HepG2 (cell line): ENCODE data around the gene GREM1. TPM values are rescaled to one million over a fixed set of nuclear protein-coding genes. Genes with fewer than 3 reads are reported as not detected.

Source experiments
- ATAC-seq: fragments of 200-7000 bp; cut with Tn5 transposase; 3 replicates; pipeline ENCODE4 v1.9.1; 2020; ENCODE audit warnings: mild to moderate bottlenecking, moderate library complexity
- BruUV-seq: library from RNA; stranded (reverse); fragments of 400-500 nt; replicated peaks from 2 replicates; lab custom pipeline; 2021; lab: Mats Ljungman, UMichigan
- CTCF ChIA-PET: fragments of 300-600 bp; formaldehyde crosslinking; extraction: SDS; loops from one replicate; lab custom pipeline; 2021; ENCODE audit warnings: low total read pairs, inconsistent platforms, low intra/inter-chr PET ratio; lab: Yijun Ruan, JAX
- POLR2A ChIA-PET: fragments of 350-600 bp; sonication (Branson Sonifier 250); formaldehyde crosslinking; loops from one replicate; lab custom pipeline; 2020; ENCODE audit warnings: antibody characterized with exemption, inconsistent platforms; lab: Yijun Ruan, JAX
- DNase-seq: peaks from one replicate; pipeline ENCODE4 v3.0.0-alpha.2; 2015; ENCODE audit warnings: low spot score
- FAIRE-seq: peaks from 3 replicates; lab custom pipeline; 2011; peaks lifted over from hg19 to GRCh38; lab: Jason Lieb, UNC
- H2AFZ ChIP-seq: one replicate; pipeline ENCODE4 v1.6.1; 2011; ENCODE audit warnings: low read length, inconsistent platforms
- H3K27ac ChIP-seq: fragments of 300-600 bp; 3 replicates; pipeline ENCODE4 v1.8.0; 2011; ENCODE audit warnings: mixed run types, mild to moderate bottlenecking, mixed read lengths, low read length, inconsistent platforms; ENCODE audit not compliant: insufficient read depth; ENCODE audit errors: extremely low read length
- H3K27me3 ChIP-seq, 2 experiments: fragments of 200-600 bp in 1 of 2; 2 replicates in 1 of 2; 3 replicates in 1 of 2; pipeline versions ENCODE4 v1.6.0 to v1.8.0; 2011; ENCODE audit warnings: low read length in 2 of 2, mild to moderate bottlenecking in 2 of 2, moderate library complexity in 2 of 2, inconsistent platforms in 1 of 2; ENCODE audit not compliant: insufficient read depth in 2 of 2, control insufficient read depth in 1 of 2
- H3K36me3 ChIP-seq, 2 experiments: fragments of 200-600 bp in 1 of 2; replicated peaks in 1 of 2; 2 replicates in 1 of 2; 3 replicates in 1 of 2; pipeline versions ENCODE4 v1.5.1 to v1.8.0; 2011; ENCODE audit warnings: low read length in 2 of 2, inconsistent platforms in 1 of 2; ENCODE audit not compliant: insufficient read depth in 2 of 2, control insufficient read depth in 1 of 2
- H3K4me1 ChIP-seq: 2 replicates; pipeline ENCODE4 v1.5.1; 2012; ENCODE audit warnings: low read length, inconsistent platforms; ENCODE audit not compliant: insufficient read depth
- H3K4me2 ChIP-seq: 2 replicates; pipeline ENCODE4 v1.6.0; 2011; ENCODE audit warnings: low read depth, low read length, inconsistent platforms
- H3K4me3 ChIP-seq, 3 experiments: fragments of 200-600 bp in 1 of 3; sonication (generic), shearing (Covaris generic) in 1 of 3; replicated peaks in 1 of 3; 2 replicates each; pipeline ENCODE4 v1.5.1; 2011 to 2016; ENCODE audit warnings: low read length in 3 of 3, inconsistent platforms in 2 of 3, low read depth in 2 of 3, mild to moderate bottlenecking in 2 of 3, control low read depth in 1 of 3, mixed read lengths in 1 of 3; ENCODE audit not compliant: insufficient read depth in 1 of 3
- H3K79me2 ChIP-seq: one replicate; pipeline ENCODE4 v1.6.1; 2011; ENCODE audit warnings: low read length, inconsistent platforms; ENCODE audit not compliant: insufficient read depth
- H3K9ac ChIP-seq: 2 replicates; pipeline ENCODE4 v1.6.0; 2011; ENCODE audit warnings: mild to moderate bottlenecking, low read depth, low read length, inconsistent platforms; ENCODE audit not compliant: insufficient read depth
- H3K9me3 ChIP-seq: 2 replicates; pipeline ENCODE4 v1.5.1; 2012; ENCODE audit warnings: mild to moderate bottlenecking, low read length
- H4K20me1 ChIP-seq: 2 replicates; pipeline ENCODE4 v1.6.0; 2011; ENCODE audit warnings: inconsistent platforms, mild to moderate bottlenecking, low read length, moderate library complexity; ENCODE audit not compliant: insufficient read depth
- HOXA9 ChIP-seq: sonication (generic); formaldehyde crosslinking; IDR thresholded peaks from 2 replicates; pipeline ENCODE4 v1.8.1; 2022; ENCODE audit warnings: missing genetic modification reagents, mild to moderate bottlenecking, moderate library complexity, borderline replicate concordance
- ISL2 ChIP-seq: sonication (generic); formaldehyde crosslinking; IDR thresholded peaks from 2 replicates; pipeline ENCODE4 v1.5.0; 2020; ENCODE audit warnings: missing genetic modification reagents
- JARID2 ChIP-seq: sonication (generic); formaldehyde crosslinking; IDR thresholded peaks from 2 replicates; pipeline ENCODE4 v1.8.1; 2023; ENCODE audit warnings: missing genetic modification reagents, inconsistent platforms; ENCODE audit not compliant: insufficient replicate concordance
- SNAPC5 ChIP-seq: sonication (generic); formaldehyde crosslinking; IDR thresholded peaks from 2 replicates; pipeline ENCODE4 v1.8.1; 2023; ENCODE audit warnings: mild to moderate bottlenecking, missing genetic modification reagents, borderline replicate concordance
- TCF7 ChIP-seq: sonication (generic); IDR thresholded peaks from 2 replicates; pipeline ENCODE4 v1.6.1; 2016; ENCODE audit warnings: antibody characterized with exemption, low read depth
- ZBTB40 ChIP-seq, 2 experiments: fragments of 450-650 bp in 1 of 2; sonication (generic) in 1 of 2; formaldehyde crosslinking in 1 of 2; IDR thresholded peaks; 2 replicates each; pipeline versions ENCODE4 v1.6.1 to v1.8.0; 2016 to 2022; ENCODE audit warnings: antibody characterized with exemption in 1 of 2, mild to moderate bottlenecking in 1 of 2, missing genetic modification reagents in 1 of 2
- ZNF260 ChIP-seq: sonication (generic); formaldehyde crosslinking; IDR thresholded peaks from 2 replicates; pipeline ENCODE4 v1.4.0; 2020; ENCODE audit warnings: missing genetic modification reagents, low read depth, mild to moderate bottlenecking, borderline replicate concordance
- ZSCAN9 ChIP-seq: IDR thresholded peaks from 2 replicates; pipeline ENCODE4 v1.6.1; 2016; ENCODE audit warnings: borderline replicate concordance
- WGBS: methylation state at CpG from one replicate; pipeline ENCODE4 v1.1.6; 2017; ENCODE audit warnings: low lambda C conversion rate; 5-methylcytosine and 5-hydroxymethylcytosine counted together
- in situ Hi-C: cut with HindIII; loops from 2 replicates; pipeline ENCODE4 v1.10.0; 2017; ENCODE audit warnings: low pct_unique_long_range_greater_than_20kb; ENCODE audit not compliant: extremely low pct_ligation_motif_present
- intact Hi-C: fragments of 100-400 bp; cut with micrococcal nuclease; formaldehyde crosslinking; loops from one replicate; pipeline ENCODE4 v1.10.0; 2022; ENCODE audit not compliant: unreplicated experiment
- polyA plus RNA-seq, 8 experiments: library from polyadenylated mRNA; depleted of rRNA in 3 of 8; stranded (reverse) in 7 of 8; unstranded in 1 of 8; fragments of >200 nt; fragmentation: Illumina TruSeq in 4 of 8; extraction: Trizol in 4 of 8; gene quantifications; 2 replicates each; pipeline versions ENCODE4 v1.2.1 to v1.2.3, GENCODE V29; 2011 to 2016; ENCODE audit warnings: low read depth in 4 of 8, missing spikeins in 1 of 8, mixed read lengths in 1 of 8; ENCODE audit not compliant: insufficient read depth in 1 of 8
- total RNA-seq, 5 experiments: library from RNA; depleted of rRNA; stranded (reverse); fragments of >200 nt; fragmentation: Illumina TruSeq; extraction: Trizol; gene quantifications; 2 replicates each; pipeline ENCODE4 v1.2.3, GENCODE V29; 2016; ENCODE audit warnings: low read depth in 1 of 5

Gene GREM1
- total and polyA plus RNA-seq, 2 of the 13 experiments (the other 11 are each of a cell fraction or from before 2014, with no cell fraction given), result 0.02 to 0.08 TPM

DNA sequence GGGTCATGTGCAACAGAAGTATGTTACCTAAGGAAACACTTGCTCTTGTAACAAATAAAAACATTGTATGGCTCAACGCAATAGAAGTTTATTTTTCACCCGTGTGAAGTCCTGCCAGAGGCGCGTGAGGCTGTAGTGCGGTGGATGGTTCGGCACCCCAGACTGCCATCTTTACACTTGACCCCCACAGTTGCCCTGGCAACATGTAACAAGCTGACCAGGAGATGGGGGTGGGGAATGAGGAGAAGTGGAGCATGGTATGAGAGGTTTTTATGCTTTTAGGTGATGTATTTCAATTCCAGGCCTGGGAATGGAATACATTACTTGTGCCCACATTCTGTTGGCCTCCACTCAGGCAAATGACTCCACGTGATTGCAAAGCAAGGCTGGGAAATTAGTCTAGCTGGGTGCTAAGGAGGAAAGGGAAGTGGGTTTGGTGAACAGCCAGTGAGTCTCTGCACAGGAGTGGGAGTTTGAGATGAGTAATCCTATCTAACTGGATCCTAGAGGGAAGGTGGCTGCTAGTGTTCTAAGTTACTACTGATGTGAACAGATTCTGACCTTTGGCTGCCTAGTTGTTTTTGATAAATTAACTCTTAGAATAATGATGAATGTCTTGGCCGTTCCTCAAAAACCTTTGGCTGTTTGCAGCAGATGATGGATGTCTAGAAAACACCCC lies 33.8 kb upstream of the GREM1 start:
- CTCF ChIA-PET, result no interaction called here
- no peak for FAIRE-seq
- Histone ChIP-seq H3K27me3 (no peaks in the 10 kb centered on the region), H3K4me2 (no peak overlapping the region), H3K36me3 (no peaks in the 10 kb centered on the region), H3K27ac (no peak overlapping the region), H3K79me2 (no peaks in the 10 kb centered on the region), H4K20me1 (no peaks in the 10 kb centered on the region), H3K4me1 (peaks cover 28% of the 10 kb centered on the region), H3K9me3 (no peaks in the 10 kb centered on the region), H2AFZ (no peak overlapping the region), H3K9ac (no peak overlapping the region), H3K4me3 (no peak overlapping the region)
- ATAC-seq, result no peak
- DNase-seq, result no peak
- POLR2A ChIA-PET, result no interaction called here
- in situ Hi-C loops, result no loop called here
- TF ChIP-seq HOXA9 (CRISPR knock-in tag), result no peak
- TF ChIP-seq ZNF260 (CRISPR knock-in tag), result no peak
- TF ChIP-seq JARID2 (CRISPR knock-in tag), result no peak
- TF ChIP-seq ZSCAN9 (CRISPR knock-in tag), result no peak
- no peak for TF ChIP-seq SNAPC5 (CRISPR knock-in tag)
- no peak for TF ChIP-seq TCF7
- TF ChIP-seq ISL2 (CRISPR knock-in tag), result no peak
- intact Hi-C loops, result no loop called here
- no TSS peak for BruUV-seq
- WGBS, result 87% methylated on average over 8 of the region's 8 CpGs

GRCh38 chr15:32685576-32685975 lies 32.2 kb upstream of the GREM1 start:
- no peak for FAIRE-seq
- no peak overlapping the region for H3K9ac ChIP-seq
- DNase-seq, result no peak
- intact Hi-C loops, result no loop called here
- H3K79me2 ChIP-seq, result no peaks in the 10 kb centered on the region
- no peaks in the 10 kb centered on the region for H4K20me1 ChIP-seq
- ATAC-seq, result no peak
- no peak overlapping the region for H3K4me3 ChIP-seq
- no peak overlapping the region for H3K27ac ChIP-seq
- peaks cover 18% of the 10 kb centered on the region for H3K4me1 ChIP-seq
- CTCF ChIA-PET, result no interaction called here
- 100% methylated on average over 1 of the region's 1 CpG for WGBS
- no peaks in the 10 kb centered on the region for H3K9me3 ChIP-seq
- TSS peak; percentile 11 for BruUV-seq
- H2AFZ ChIP-seq, result no peak overlapping the region
- in situ Hi-C loops, result no loop called here
- H3K27me3 ChIP-seq, result no peaks in the 10 kb centered on the region
- H3K4me2 ChIP-seq, result no peak overlapping the region
- no peaks in the 10 kb centered on the region for H3K36me3 ChIP-seq
- POLR2A ChIA-PET, result no interaction called here
- no peak for TF ChIP-seq ZBTB40 (IDR thresholded peaks at IDR 0.05)
- TF ChIP-seq ZBTB40 (CRISPR knock-in tag; IDR thresholded peaks at IDR 0.05), result no peak
